ENCODE data around the gene QKI. TPM values are rescaled to one million over a fixed set of nuclear protein-coding genes. Genes with fewer than 3 reads are reported as not detected.

QKI gene
- total and polyA plus RNA-seq, 2 of the 8 experiments (the other 6 are each of a cell fraction or from before 2014, with no cell fraction given): 181 to 183 TPM

GRCh38 chr6:163457637-163458561 is 43.4 kb downstream of the QKI start (continued):
- TF ChIP-seq E2F6 (IDR thresholded peaks at IDR 0.05) (no peak), YY1 (IDR thresholded peaks at IDR 0.05; ENCODE audit: low read depth, low read length) (no peak), TEAD4 (IDR thresholded peaks at IDR 0.05; ENCODE audit: low read depth, low read length) (no peak)
